Activated naive CD8-positive, alpha-beta T cell treated with anti-CD3 and anti-CD28 coated beads, Interleukin-2, amount 50 U/mL, for 24 hours (primary cell): ENCODE results near the gene ZMAT1.
A peak's percentile ranks its signal among the peaks of the same experiment; 100 is the strongest.
"Not testable (repeated sequence)": the region's sequence is repeated elsewhere in the genome, so short reads cannot be mapped to it uniquely, and the experiment has no call there.

Source experiments
- ATAC-seq: fragments of 150-1000 bp; cut with Tn5 transposase; one replicate; pipeline ENCODE4 v1.10.0; 2021
- DNase-seq: peaks from one replicate; pipeline ENCODE4 v3.0.0; 2021
- H3K27ac Mint-ChIP-seq: one replicate; pipeline ENCODE4 v1.8.0; 2021; ENCODE audit warnings: mild to moderate bottlenecking, mixed read lengths
- H3K27me3 Mint-ChIP-seq: one replicate; pipeline ENCODE4 v1.8.0; 2021; ENCODE audit warnings: mixed read lengths
- H3K36me3 Mint-ChIP-seq: one replicate; pipeline ENCODE4 v1.8.0; 2021; ENCODE audit warnings: low read depth, mixed read lengths
- H3K4me1 Mint-ChIP-seq: one replicate; pipeline ENCODE4 v1.8.0; 2021; ENCODE audit warnings: mixed read lengths
- H3K4me3 Mint-ChIP-seq: one replicate; pipeline ENCODE4 v1.8.0; 2021; ENCODE audit warnings: mild to moderate bottlenecking, moderate library complexity, mixed read lengths
- H3K9me3 Mint-ChIP-seq: one replicate; pipeline ENCODE4 v1.8.0; 2021; ENCODE audit warnings: mixed read lengths

ZMAT1 gene

GRCh38 chrX:101931488-101932248, at the start of gene ZMAT1:
Gene ZMAT1, minus strand, starts transcription at chrX:101932027. Its CDS starts 19 bp downstream, at chrX:101932008.
- Mint-ChIP-seq H3K9me3 (peaks cover 12% of the 10 kb centered on the region), H3K27ac (peak within 1 kb of the TSS; percentile 87), H3K4me3 (peak within 1 kb of the TSS; percentile 80), H3K27me3 (no peaks in the 10 kb centered on the region), H3K4me1 (peaks cover 33% of the 10 kb centered on the region), H3K36me3 (peaks cover 5% of the 10 kb centered on the region)
- DNase-seq (peak; percentile 88), ATAC-seq (peak; percentile 87)

GRCh38 chrX:101977106-101977505, 45.3 kb upstream of the ZMAT1 start:
- Mint-ChIP-seq H3K27me3 (no peaks in the 10 kb centered on the region), H3K4me3 (no peak overlapping the region), H3K4me1 (no peaks in the 10 kb centered on the region), H3K36me3 (no peaks in the 10 kb centered on the region), H3K27ac (no peak overlapping the region), H3K9me3 (peaks cover 11% of the 10 kb centered on the region)
- DNase-seq (no peak), ATAC-seq (no peak)

GRCh38 chrX:101973066-101973465, 41.2 kb upstream of the ZMAT1 start:
- Mint-ChIP-seq H3K27ac (no peak overlapping the region), H3K27me3 (no peaks in the 10 kb centered on the region), H3K36me3 (no peaks in the 10 kb centered on the region), H3K9me3 (peaks cover 11% of the 10 kb centered on the region), H3K4me3 (no peak overlapping the region), H3K4me1 (no peaks in the 10 kb centered on the region)
- DNase-seq (no peak), ATAC-seq (no peak)

- H3K4me3 Mint-ChIP-seq, H3K27me3 Mint-ChIP-seq, ATAC-seq, H3K4me1 Mint-ChIP-seq, H3K27ac Mint-ChIP-seq, H3K36me3 Mint-ChIP-seq, H3K9me3 Mint-ChIP-seq, DNase-seq: not testable (repeated sequence)
Observed at GRCh38 chrX:101964923-101965539, 33.2 kb upstream of the ZMAT1 start.

- no peak for ATAC-seq
- Mint-ChIP-seq H3K27me3 (peaks cover 17% of the 10 kb centered on the region), H3K9me3 (no peaks in the 10 kb centered on the region), H3K27ac (no peak overlapping the region), H3K4me1 (no peaks in the 10 kb centered on the region), H3K36me3 (no peaks in the 10 kb centered on the region), H3K4me3 (no peak overlapping the region)
- no peak for DNase-seq
Observed at GRCh38 chrX:101958139-101958538, 26.3 kb upstream of the ZMAT1 start.

- Mint-ChIP-seq H3K4me3 (no peak overlapping the region), H3K27me3 (peaks cover 17% of the 10 kb centered on the region), H3K4me1 (no peaks in the 10 kb centered on the region), H3K9me3 (peaks cover 6% of the 10 kb centered on the region), H3K27ac (no peak overlapping the region), H3K36me3 (no peaks in the 10 kb centered on the region)
- DNase-seq (no peak), ATAC-seq (no peak)
Observed at GRCh38 chrX:101957174-101957573, 25.3 kb upstream of the ZMAT1 start.

- no peak overlapping the region for H3K4me3 Mint-ChIP-seq
- H3K9me3 Mint-ChIP-seq = peaks cover 6% of the 10 kb centered on the region
- DNase-seq = no peak
Observed at GRCh38 chrX:101956556-101956955, 24.7 kb upstream of the ZMAT1 start.

GRCh38 chrX:101950581-101950980, 18.8 kb upstream of the ZMAT1 start:
- Mint-ChIP-seq H3K9me3 (peaks cover 6% of the 10 kb centered on the region), H3K4me1 (no peaks in the 10 kb centered on the region), H3K36me3 (no peaks in the 10 kb centered on the region), H3K4me3 (no peak overlapping the region), H3K27ac (no peak overlapping the region), H3K27me3 (peaks cover 20% of the 10 kb centered on the region)
- ATAC-seq (no peak), DNase-seq (no peak)

More at GRCh38 chrX:101956556-101956955, 24.7 kb upstream of the ZMAT1 start:
- ATAC-seq = no peak
- no peaks in the 10 kb centered on the region for H3K36me3 Mint-ChIP-seq
- H3K4me1 Mint-ChIP-seq = no peaks in the 10 kb centered on the region
- H3K27me3 Mint-ChIP-seq = peaks cover 13% of the 10 kb centered on the region
- H3K27ac Mint-ChIP-seq = no peak overlapping the region

GRCh38 chrX:101932249-101932570, 383 bp upstream of the ZMAT1 start:
- DNase-seq (no peak), ATAC-seq (no peak)
- Mint-ChIP-seq H3K4me3 (peak overlapping the region; percentile 74), H3K9me3 (peaks cover 12% of the 10 kb centered on the region), H3K27me3 (no peaks in the 10 kb centered on the region), H3K4me1 (peaks cover 28% of the 10 kb centered on the region), H3K36me3 (peaks cover 5% of the 10 kb centered on the region), H3K27ac (peak overlapping the region; percentile 87)

GRCh38 chrX:101931136-101931487, 715 bp downstream of the ZMAT1 start:
- Mint-ChIP-seq H3K9me3 (peaks cover 12% of the 10 kb centered on the region), H3K4me3 (peak overlapping the region; percentile 80), H3K27ac (peak overlapping the region; percentile 81), H3K27me3 (no peaks in the 10 kb centered on the region), H3K4me1 (peaks cover 34% of the 10 kb centered on the region), H3K36me3 (peaks cover 5% of the 10 kb centered on the region)
- no peak for ATAC-seq
- DNase-seq = no peak

GRCh38 chrX:101925733-101926132, 6.1 kb downstream of the ZMAT1 start:
- no peaks in the 10 kb centered on the region for H3K27me3 Mint-ChIP-seq
- H3K27ac Mint-ChIP-seq = no peak overlapping the region
- H3K4me3 Mint-ChIP-seq = no peak overlapping the region
- ATAC-seq (no peak), DNase-seq (no peak)
- peaks cover 17% of the 10 kb centered on the region for H3K4me1 Mint-ChIP-seq
- H3K9me3 Mint-ChIP-seq = no peaks in the 10 kb centered on the region
- H3K36me3 Mint-ChIP-seq = no peaks in the 10 kb centered on the region

GRCh38 chrX:101918751-101919150, 13.1 kb downstream of the ZMAT1 start:
- Mint-ChIP-seq H3K4me1 (no peaks in the 10 kb centered on the region), H3K36me3 (peaks cover 6% of the 10 kb centered on the region), H3K27ac (no peak overlapping the region), H3K4me3 (no peak overlapping the region), H3K9me3 (peaks cover 7% of the 10 kb centered on the region), H3K27me3 (no peaks in the 10 kb centered on the region)
- no peak for DNase-seq
- ATAC-seq = no peak

- H3K27ac Mint-ChIP-seq = no peak overlapping the region
- no peak for ATAC-seq
- H3K4me3 Mint-ChIP-seq = no peak overlapping the region
- H3K27me3 Mint-ChIP-seq = no peaks in the 10 kb centered on the region
- DNase-seq = no peak
- peaks cover 4% of the 10 kb centered on the region for H3K36me3 Mint-ChIP-seq
- no peaks in the 10 kb centered on the region for H3K9me3 Mint-ChIP-seq
- H3K4me1 Mint-ChIP-seq = no peaks in the 10 kb centered on the region
Observed at GRCh38 chrX:101906136-101906796, 25.6 kb downstream of the ZMAT1 start.

- Mint-ChIP-seq H3K36me3 (peaks cover 9% of the 10 kb centered on the region), H3K9me3 (no peaks in the 10 kb centered on the region)
- ATAC-seq = no peak
Observed at GRCh38 chrX:101904996-101905395, 26.8 kb downstream of the ZMAT1 start.

More at GRCh38 chrX:101904996-101905395, 26.8 kb downstream of the ZMAT1 start:
- no peaks in the 10 kb centered on the region for H3K27me3 Mint-ChIP-seq
- no peak overlapping the region for H3K4me3 Mint-ChIP-seq
- no peak overlapping the region for H3K27ac Mint-ChIP-seq
- no peaks in the 10 kb centered on the region for H3K4me1 Mint-ChIP-seq
- no peak for DNase-seq
